Epithelial cell of esophagus (primary cell): ENCODE data around the gene OR6V1.
"Not testable (repeated sequence)": the region's sequence is repeated elsewhere in the genome, so short reads cannot be mapped to it uniquely, and the experiment has no call there.

ENCODE experiments used
- DNase-seq: peaks from one replicate; pipeline ENCODE4 v3.0.0; 2010; ENCODE audit warnings: low read depth
- H3K4me3 ChIP-seq: 2 replicates; pipeline ENCODE4 v1.5.1; 2011; ENCODE audit warnings: mild to moderate bottlenecking, low read length, control low read depth
- TF ChIP-seq, protein P1 (sequence below): IDR thresholded peaks from 2 replicates; pipeline ENCODE4 v1.5.1; 2011; ENCODE audit warnings: low read depth, mild to moderate bottlenecking, low read length, control low read depth, inconsistent platforms; ENCODE audit not compliant: insufficient read depth; ENCODE audit errors: missing control alignments

OR6V1 gene

DNA sequence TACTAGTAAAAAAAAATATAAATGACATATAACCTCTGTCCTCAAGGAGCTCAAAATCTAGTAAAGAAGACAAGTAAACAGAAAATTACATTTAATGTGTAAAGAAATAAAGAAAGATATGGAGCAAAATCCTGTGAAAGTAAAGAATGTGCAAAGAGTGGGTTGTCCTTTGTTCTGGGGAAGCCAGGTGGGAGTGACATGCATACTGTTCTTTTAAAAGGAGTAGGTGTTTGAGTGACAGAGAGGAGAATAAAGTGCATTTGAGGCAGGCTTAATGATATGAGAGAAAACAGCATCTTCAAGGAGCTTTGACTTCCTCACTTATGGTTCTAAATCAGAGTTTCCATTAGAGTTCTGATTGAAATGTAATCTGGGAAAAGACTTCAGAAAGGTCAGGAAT is 22.0 kb downstream of the OR6V1 start:
- no peak for DNase-seq
- no peak overlapping the region for H3K4me3 ChIP-seq
- TF ChIP-seq, protein P1, sequence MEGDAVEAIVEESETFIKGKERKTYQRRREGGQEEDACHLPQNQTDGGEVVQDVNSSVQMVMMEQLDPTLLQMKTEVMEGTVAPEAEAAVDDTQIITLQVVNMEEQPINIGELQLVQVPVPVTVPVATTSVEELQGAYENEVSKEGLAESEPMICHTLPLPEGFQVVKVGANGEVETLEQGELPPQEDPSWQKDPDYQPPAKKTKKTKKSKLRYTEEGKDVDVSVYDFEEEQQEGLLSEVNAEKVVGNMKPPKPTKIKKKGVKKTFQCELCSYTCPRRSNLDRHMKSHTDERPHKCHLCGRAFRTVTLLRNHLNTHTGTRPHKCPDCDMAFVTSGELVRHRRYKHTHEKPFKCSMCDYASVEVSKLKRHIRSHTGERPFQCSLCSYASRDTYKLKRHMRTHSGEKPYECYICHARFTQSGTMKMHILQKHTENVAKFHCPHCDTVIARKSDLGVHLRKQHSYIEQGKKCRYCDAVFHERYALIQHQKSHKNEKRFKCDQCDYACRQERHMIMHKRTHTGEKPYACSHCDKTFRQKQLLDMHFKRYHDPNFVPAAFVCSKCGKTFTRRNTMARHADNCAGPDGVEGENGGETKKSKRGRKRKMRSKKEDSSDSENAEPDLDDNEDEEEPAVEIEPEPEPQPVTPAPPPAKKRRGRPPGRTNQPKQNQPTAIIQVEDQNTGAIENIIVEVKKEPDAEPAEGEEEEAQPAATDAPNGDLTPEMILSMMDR, result no peak

DNA sequence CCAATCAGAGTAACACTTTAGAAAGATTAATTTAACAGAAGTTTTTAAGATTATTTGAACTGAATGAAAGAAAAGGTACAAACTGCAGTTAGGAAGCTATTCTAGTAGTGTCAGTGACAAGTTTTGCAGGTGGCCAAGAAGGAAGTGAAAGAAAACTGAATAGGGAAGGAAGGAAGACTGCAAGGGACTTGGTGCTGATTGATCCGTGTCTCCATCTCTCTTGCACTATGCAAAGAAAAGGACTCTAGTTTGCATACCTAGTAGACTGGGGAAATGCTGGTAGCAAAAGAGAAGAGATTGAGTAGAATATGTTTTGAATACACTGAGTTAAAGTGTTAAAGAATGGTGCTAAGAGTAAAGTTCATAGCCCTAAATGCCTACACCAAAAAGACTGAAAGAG is 33.0 kb downstream of the OR6V1 start:
- no peak for DNase-seq
- H3K4me3 ChIP-seq, result no peak overlapping the region
- TF ChIP-seq, protein P1, result no peak

DNA sequence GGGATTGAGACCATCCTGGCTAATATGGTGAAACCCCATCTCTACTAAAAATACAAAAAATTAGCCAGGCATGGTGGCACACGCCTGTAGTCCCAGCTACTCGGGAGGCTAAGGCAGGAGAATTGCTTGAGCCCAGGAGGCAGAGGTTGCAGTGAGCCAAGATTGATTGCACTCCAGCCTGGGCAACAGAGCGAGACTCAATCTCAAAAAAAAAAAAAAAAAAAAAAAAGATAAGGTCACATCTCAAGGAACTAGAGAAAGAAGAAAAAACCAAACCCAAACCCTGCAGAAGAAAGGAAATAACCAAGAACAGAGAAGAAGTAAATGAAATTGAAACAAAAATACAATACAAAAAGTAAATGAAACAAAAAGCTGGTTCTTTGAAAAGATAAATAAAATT is 33.5 kb downstream of the OR6V1 start:
- not testable (repeated sequence) for DNase-seq, H3K4me3 ChIP-seq

DNA sequence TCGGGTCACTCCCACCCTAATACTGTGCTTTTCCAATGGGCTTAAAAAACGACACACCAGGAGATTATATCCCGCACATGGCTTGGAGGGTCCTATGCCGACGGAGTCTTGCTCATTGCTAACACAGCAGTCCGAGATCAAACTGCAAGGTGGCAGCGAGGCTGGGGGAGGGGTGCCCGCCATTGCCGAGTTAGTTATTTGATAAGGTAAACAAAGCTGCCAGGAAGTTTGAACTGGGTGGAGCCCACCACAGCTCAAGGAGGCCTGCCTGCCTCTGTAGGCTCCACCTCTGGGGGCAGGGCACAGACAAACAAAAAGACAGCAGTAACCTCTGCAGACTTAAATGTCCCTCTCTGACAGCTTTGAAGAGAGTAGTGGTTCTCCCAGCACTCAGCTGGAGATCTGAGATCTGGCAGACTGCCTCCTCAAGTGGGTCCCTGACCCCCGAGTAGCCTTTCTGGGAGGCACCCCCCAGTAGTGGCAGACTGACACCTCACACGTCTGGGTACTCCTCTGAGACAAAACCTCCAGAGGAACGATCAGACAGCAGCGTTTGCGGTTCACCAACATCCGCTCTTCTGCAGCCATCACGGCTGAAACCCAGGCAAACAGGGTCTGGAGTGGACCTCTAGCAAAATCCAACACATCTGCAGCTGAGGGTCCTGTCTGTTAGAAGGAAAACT is 36.5 kb downstream of the OR6V1 start:
- H3K4me3 ChIP-seq, DNase-seq: not testable (repeated sequence)

DNA sequence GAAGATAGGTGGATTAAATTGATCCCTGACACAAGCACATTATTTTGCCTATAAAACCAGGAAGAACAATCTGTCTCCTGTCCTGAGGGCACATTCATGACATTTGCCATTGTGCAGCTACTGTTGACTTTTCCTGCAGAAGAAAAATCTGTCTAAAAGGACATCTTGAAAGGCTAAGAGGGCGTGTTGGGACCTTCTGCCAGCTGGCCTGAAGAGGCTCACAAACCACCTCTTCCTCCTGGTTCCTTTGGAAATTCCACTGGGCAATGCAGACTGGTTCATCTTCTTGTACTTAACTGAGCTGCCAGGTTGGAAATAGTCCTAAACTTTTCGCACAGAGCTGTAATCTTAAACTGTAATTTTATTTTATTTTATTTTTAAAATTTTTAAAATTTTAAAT is 44.0 kb downstream of the OR6V1 start:
- no peak for DNase-seq
- H3K4me3 ChIP-seq, result no peak overlapping the region
- TF ChIP-seq, protein P1, result no peak

DNA sequence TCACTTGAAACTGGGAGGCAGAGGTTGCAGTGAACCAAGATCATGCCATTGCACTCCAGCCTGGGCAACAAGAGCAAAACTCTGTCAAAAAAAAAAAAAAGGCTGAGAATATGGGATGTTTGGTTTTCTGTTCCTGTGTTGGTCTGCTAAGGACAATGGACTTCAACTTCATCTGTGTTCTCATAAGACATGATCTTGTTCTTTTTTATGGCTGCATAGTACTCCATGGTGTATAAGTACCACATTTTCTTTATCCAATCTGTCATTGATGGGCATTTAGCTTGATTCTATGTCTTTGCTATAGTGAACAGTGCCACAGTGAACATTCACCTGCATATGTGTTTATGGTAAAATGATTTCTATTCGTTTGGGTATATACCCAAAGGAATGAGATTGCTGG is 47.4 kb downstream of the OR6V1 start:
- H3K4me3 ChIP-seq, DNase-seq: not testable (repeated sequence)
